CD1c-positive myeloid dendritic cell (primary cell): ENCODE data around the gene PODXL.
"Not testable (repeated sequence)": the region's sequence is repeated elsewhere in the genome, so short reads cannot be mapped to it uniquely, and the experiment has no call there.

ENCODE experiments used
- DNase-seq: peaks from one replicate; pipeline ENCODE4 v3.0.0-alpha.2; 2016; ENCODE audit errors: extremely low spot score

The PODXL gene

GRCh38 chr7:131538071-131538812 is 18.2 kb downstream of the PODXL start:
- DNase-seq = no peak

GRCh38 chr7:131537571-131537978 is 18.9 kb downstream of the PODXL start:
- no peak for DNase-seq

GRCh38 chr7:131536361-131536849 is 20.0 kb downstream of the PODXL start:
- DNase-seq = no peak

GRCh38 chr7:131533566-131534561 is 22.6 kb downstream of the PODXL start:
- DNase-seq = no peak

- no peak for DNase-seq
These were observed 23.3 kb downstream of the PODXL start for GRCh38 chr7:131533151-131533559.

- DNase-seq = no peak
These were observed 23.8 kb downstream of the PODXL start for GRCh38 chr7:131532570-131533091.

GRCh38 chr7:131530137-131530536 is 26.3 kb downstream of the PODXL start:
- no peak for DNase-seq

- no peak for DNase-seq
These were observed 26.8 kb downstream of the PODXL start for GRCh38 chr7:131529617-131530016.

GRCh38 chr7:131529179-131529578 is 27.2 kb downstream of the PODXL start:
- no peak for DNase-seq

GRCh38 chr7:131527456-131527855 is 29.0 kb downstream of the PODXL start:
- peak; percentile 12 for DNase-seq

GRCh38 chr7:131525820-131526219 is 30.6 kb downstream of the PODXL start:
- no peak for DNase-seq

GRCh38 chr7:131524703-131525102 is 31.7 kb downstream of the PODXL start:
- no peak for DNase-seq

GRCh38 chr7:131524115-131524514 is 32.3 kb downstream of the PODXL start:
- DNase-seq = no peak

GRCh38 chr7:131522325-131522930 is 34.0 kb downstream of the PODXL start:
- no peak for DNase-seq

- no peak for DNase-seq
These were observed 34.7 kb downstream of the PODXL start for GRCh38 chr7:131521651-131522163.

GRCh38 chr7:131518626-131519025 is 37.8 kb downstream of the PODXL start:
- no peak for DNase-seq

- DNase-seq = no peak
These were observed 39.1 kb downstream of the PODXL start for GRCh38 chr7:131517218-131517923.

- not testable (repeated sequence) for DNase-seq
These were observed 41.0 kb downstream of the PODXL start for GRCh38 chr7:131515471-131515870.

- peak; percentile 83 for DNase-seq
These were observed 43.0 kb downstream of the PODXL start for GRCh38 chr7:131513245-131514061.
